Measurements from ENCODE around the gene ME2.

DNA sequence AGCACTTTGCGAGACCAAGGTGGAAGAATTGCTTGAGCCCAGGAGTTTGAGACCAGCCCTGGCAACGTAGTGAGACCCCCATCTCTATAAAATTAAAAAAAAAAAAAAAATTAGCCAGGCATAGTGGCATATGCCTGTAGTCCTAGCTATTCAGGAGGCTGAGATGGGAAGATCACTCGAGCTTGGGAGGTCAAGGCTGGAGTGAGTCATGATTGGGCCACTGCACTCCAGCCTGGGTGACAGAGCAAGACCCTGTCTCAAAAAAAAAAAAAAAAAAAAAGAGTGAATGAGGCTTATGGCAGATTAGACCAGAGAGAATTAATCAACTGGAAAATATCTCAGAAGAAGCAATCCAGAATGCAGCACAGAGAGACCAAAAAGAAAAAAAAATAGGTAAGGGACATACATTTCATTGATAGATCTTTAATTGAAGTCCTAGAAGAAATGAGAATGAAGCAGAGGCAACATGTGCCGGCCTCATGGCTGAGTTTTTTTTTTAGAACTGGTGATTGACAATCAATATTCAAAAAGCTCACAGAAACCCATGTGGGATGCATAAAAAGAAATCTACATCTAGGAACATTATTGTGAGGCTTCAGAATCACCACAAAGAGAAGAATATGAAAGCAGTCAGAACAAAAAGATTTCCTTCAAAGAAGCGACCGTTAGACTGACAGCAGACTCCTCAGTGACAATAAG, 56.7 kb downstream of the ME2 start:
- TF ChIP-seq POLR2A (IDR thresholded peaks at IDR 0.05; ENCODE audit: low read length) (no peak), GATA1 (IDR thresholded peaks at IDR 0.05; ENCODE audit: low read depth, low read length) (no peak)

Measured in erythroblast (primary cell).